GM19238 (cell line): ENCODE results near the gene ATP1A2.

Source experiments
- DNase-seq: peaks from one replicate; pipeline ENCODE4 v3.0.0; 2011; ENCODE audit warnings: low spot score; ENCODE audit not compliant: insufficient read length

Gene ATP1A2

DNA sequence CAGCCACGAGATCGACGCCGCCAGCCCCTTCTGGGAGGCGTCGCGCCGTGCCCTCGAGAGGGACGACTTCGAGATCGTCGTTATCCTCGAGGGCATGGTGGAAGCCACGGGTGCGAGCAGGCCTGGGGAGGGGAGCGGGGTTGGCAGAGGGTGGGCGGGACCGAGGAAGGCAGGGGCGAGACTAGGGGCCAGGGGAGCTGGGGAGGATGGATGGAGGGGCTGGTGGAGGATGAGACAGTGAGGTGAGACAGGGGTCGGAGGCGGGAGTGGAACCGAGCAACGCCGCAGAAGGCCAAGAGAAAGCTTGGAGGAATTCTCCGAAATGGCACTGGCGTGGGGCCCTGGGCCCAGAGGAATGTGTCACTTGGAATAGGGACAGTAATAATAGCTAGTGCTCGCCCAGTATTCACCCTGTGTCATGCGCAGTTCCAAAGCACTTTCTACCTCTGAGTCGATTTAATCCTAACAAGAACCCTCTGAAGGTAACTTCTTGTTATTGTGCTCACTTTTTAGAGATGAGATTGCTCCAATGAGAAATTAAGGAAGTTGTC, 30.7 kb upstream of the ATP1A2 start:
- no peak for DNase-seq

DNA sequence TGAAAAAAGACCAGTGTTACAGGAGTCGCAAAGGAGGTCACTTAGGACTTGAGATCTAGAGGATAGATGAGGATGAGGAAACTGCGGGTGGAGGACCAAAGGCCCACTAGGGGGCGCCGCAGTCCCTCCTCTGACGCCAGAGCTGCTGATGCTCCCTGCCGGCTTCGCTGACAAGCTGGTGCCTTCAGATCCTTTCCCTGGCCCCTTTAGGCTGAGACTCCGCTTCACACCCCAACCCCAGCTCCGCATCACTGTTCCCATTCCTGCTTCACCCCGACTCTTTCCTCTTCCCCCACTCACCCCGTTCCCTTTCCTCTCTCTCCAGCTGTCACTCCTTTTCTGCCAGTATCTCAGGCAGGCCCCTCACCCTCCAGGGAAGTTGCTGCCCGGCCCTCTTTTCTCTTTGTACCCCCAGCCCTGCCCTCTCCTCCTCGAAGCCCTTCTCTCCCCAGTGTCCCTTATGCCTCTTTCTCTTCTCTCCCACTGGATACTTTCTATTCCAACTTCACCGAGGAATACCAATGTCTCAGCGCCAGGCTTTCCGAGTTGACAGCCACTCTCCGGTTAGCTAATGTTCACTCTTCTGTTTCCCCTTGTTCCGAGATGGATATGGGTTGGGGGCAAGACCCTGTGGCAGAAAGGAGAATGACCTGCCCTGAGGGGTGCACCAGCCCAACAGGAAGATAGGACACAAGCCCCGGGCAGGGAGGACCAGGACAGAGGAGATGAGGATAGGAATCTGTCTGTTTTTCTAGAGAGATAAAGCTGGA, 29.7 kb upstream of the ATP1A2 start:
- DNase-seq = peak; percentile 89

DNA sequence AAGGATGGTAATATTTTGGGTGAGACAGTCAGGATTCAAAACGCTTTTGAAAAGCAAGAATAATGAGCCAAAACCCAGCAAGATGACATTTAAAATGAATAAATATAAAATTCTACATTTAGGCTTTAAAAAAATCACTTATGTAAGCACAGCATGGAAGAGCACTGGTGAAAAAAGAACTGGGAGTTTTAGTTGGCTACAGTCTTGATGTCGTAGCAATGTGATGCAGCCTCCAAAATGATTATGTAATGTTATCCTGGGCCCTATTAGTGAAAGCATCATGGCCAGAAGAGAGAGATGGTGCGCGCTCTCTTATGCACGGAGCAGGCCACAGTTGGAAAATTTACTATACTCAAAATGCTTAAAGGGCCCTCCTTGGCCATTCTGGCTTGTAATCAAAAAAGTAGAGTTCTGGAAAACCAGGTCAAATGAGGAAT, 29.1 kb upstream of the ATP1A2 start:
- DNase-seq = no peak

- DNase-seq = no peak
Measured at GRCh38 chr1:160087118-160087662, 28.4 kb upstream of the ATP1A2 start.

DNA sequence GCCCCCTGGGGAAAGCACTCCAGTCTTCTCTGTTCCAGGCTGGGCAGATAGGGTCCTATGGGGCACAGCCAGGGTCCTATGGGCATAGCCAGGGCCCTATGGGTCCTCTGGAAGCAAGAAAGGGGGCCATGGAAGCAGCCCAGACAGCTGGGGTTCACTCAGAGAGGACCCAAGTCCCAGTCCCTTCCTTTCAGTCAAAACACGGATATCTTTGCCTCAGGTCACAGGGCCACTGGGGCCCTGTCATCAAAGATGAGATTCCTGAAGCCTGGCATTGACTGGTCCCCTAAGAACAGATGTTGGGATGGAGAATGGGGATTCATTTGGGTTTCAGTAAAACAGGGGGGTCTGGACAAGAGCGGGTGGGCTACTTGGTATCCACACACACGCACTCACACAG, 25.7 kb upstream of the ATP1A2 start:
- DNase-seq = no peak

GRCh38 chr1:160090760-160091159, 24.8 kb upstream of the ATP1A2 start:
- DNase-seq = no peak

- DNase-seq = no peak
Measured at GRCh38 chr1:160091666-160092223, 23.8 kb upstream of the ATP1A2 start.

DNA sequence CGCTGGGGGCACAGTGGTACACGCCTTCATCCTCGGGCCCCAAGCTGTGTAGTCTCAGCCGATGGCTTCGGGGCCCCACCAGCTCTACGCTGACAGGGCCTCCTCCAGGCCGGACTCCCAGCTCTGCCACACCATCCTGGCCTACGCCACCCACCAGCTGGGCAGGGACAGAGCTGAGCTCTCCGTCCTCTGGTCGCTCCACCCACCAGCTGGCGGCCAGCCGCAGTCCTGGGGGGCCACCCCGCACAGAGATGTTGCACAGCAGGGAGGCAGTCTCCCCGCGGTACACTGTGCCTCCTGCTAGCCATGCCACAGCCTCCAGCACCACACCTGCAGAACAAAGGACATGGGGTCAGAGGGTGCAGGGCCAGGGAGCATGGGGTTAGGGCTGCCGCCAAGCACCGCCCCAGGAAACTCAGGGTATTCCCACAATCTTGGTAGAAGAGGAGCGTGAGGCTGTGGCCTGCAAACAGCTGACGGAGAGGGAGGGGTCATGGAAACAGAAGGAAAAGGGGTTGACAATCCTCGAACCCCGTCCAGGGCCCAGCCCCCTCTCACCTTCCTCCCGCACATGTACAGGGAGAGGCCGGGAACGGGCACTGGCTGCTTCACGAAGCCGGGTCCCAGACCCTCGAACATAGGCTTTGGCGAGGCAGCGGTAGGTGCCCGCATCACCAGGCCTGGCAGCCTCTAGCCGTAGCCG, 23.0 kb upstream of the ATP1A2 start:
- no peak for DNase-seq

- no peak for DNase-seq
Measured at GRCh38 chr1:160093069-160093395, 22.5 kb upstream of the ATP1A2 start.

DNA sequence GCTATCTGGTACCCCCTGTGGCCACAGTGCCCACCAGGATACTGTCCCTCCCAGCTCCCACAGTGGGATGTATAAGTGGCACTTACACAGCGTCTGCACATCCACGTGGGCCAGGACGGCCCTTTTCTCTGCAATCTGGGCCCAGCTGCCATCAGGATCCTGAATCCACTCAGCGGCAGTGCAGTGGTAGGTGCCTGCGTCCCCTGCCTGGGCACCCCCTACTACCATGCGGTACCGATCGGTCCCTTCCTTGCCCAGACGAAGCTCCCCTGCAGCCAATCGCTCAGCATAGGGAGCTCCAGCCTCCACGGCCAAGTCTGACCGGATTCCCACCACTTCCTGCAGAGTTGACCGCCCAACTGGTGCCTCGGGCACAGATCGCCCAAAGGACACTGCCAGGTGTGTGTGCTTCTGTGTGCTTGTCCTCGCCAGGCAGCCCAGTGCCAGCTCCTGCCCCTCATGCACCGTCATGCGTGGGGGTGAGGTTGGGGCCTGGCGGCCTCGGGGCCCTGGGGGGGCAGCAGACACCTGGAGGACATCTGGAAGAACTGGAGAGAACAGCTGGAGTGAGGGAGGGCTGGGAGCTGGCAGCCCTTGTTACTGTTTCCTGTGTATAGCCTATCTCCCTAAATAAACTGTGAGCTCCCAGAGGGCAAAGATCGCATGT, 21.8 kb upstream of the ATP1A2 start:
- no peak for DNase-seq

- DNase-seq = no peak
Measured at GRCh38 chr1:160094291-160094625, 21.3 kb upstream of the ATP1A2 start.

DNA sequence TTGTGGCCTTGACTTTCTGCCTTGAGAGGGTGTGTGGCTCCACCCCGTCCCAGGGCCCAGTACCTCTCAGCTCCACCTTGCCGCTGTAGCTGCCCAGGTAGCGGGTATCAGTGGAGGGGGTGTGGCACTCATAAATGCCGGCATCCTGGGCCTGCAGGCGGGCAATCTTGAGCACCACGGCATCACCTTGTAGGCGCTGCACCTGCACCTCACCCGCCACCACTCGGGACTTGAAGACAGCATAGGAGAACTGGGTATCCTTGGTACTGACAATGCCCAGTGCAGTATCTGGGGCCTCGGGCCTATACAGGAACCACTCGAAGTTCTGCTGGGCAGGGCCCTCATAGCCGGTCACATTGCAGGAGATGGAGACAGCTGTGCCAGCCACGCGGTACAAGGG, 20.8 kb upstream of the ATP1A2 start:
- DNase-seq = no peak

DNA sequence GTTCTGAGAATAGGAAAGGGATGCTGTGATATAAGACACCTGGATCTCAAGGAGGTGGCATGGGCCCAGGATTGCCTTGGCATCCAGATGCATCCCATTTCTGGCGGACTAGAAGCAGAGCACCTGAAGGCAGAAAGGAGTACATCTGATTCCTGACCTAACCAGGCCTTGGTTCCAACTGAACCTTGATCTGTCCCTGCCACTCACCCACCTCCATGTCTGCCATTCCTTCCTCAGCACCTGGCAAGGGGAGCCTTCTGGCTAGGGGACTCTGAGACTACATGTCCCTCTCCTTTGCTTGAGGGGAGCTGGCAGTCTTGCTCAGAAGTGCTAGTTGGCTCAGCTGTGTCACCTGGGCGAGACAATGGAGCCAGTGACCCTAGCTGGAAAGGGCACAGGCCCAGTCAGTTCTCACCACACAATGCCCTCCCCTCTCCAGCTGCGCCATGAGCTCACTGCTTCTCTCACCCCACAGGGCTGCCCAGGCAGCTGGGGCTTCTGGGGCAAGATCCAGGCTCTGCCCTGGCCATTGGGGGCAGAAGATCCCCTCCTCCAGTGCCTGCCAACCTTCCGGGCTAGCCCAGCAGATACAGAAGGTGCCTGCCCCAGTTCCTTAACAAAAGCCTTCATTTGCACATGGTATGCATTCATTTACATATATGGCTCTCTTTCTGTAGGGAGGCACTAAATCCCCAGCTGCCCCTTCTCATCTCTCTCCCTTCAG, 20.0 kb upstream of the ATP1A2 start:
- DNase-seq = no peak

DNA sequence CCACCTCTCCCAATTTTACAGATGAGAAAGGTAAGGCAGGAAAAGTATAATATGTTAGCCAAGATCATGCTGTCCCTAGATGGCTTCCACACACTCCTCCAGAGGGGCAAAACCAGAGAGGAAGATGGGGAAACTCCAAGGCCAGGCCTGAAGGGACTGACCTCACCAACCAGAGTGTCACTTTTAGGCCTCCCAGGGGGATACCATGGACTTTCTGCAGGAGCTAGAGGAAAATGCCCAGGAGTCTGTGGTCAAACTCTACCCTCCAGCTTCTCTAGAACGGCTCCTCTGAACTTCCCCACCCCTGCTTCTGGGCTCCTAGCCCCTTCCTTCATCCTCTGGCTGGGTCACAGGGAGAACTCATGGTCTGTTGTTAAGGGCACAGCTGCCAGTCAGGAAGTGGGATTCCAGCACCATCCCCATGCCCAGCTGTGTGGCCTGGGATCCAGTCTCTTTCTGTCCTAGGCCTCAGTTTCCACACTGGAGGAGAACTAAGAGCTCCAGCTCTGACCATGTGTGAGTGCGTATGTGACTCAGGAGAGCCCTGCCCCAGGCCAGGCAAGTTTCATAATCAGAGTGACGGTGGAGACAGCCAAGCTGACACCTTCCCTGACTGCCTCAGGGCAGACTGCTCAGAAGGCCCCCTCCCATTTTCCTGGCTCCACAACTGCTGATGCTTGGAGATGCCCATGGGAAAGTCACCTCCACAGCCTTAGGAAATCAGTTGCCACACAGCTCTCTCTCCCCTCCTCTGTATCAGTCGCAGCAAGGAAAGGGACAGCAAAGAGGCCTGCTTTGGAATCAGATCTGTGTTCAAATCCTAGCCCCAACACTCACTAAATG, 19.1 kb upstream of the ATP1A2 start:
- DNase-seq = no peak

- no peak for DNase-seq
Measured at GRCh38 chr1:160097151-160097910, 18.2 kb upstream of the ATP1A2 start.

DNA sequence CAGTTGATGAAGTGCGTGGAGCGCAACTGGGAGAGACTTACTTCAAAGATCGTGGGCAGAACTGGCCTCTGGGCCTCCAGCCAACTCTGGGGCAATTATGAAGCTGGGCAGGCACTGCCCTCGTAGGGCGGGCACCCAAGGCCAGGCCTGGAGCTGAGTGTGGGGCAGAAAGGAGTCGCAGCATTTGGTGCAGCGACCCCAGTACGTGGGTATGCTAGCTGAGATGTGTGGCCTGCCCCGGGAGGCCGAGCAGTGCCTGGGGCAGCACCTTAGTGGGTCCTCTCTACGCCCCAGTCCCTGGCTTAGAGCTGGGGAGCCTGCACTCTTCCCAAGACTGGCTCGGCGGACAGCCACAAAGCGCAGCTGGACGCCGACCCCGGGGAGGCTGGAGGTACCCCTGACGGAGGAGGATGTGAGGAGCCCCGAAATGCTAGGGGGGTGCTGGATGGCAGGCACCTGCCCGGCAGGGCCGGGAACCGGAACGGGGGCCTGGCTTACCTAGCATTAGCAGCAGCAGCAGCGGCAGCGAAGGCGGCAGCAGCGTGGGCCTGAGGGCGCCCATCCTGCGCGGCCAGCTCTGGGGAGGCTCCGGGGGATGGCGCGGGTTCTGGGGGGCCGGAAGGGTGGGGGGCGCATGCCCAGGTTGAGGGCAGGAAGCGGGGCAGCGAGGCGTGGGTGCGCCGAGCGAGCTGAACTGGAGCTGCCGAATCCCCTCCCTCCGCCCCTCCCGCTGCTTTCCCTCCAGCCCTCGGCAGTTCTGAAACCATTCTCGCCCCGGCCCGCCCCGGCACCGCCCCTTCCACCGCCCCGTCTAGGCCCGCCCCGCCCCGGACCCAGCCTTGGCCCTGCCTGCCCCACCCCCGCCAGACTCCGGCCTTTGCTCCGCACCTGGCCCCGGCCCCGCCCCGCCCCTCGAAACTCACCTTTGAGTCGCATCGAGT, 17.4 kb upstream of the ATP1A2 start, which contains the start of gene IGSF8:
Gene IGSF8 (minus strand): TSS at position 709 of the 941 bp plus-strand sequence. CDS start 147 bp downstream, at position 562.
- peak; percentile 90 for DNase-seq

DNA sequence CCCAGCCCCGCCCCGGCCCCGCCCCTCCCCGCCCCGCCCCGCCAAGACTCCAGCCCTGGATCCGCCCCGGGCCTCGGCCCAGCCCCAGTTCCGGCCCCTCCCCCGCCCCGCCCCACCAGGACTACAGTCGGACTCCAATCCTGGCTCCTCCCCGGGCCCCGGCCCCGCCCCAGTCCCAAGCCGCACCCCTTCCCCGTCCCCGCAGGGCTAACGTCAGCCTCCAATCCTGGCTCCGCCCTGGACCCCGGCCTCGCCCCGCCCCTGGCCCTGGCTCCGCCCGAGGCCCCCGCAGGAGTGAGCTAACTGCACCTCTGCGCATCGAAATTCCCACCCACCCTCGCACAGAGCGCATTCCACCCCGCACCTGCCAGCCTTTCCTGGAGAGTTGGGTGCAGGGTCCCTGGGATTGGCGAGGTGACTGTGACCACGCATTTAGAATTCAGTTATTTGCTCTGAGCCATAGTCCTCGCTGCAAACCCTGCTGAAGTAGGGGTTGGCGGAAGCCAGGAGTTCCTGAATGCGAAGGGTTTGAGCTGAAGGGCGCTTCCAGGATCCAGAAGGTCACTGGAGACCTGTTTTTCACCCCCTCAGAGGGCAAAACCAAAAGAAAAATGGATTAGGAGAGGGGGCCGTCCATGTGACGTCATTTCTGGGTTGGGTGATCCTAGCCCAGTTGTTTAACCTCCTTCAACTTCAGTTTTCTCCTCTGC, 16.6 kb upstream of the ATP1A2 start:
- peak; percentile 96 for DNase-seq
